Retinal pigment epithelial cell (primary cell): ENCODE measurements around the gene NKAPD1.

Source experiments
- DNase-seq: peaks from one replicate; pipeline ENCODE4 v3.0.0-alpha.2; 2010; ENCODE audit warnings: low read depth
- H3K4me3 ChIP-seq: 2 replicates; pipeline ENCODE4 v1.5.1; 2011; ENCODE audit warnings: mild to moderate bottlenecking, low read length, control low read depth, moderate library complexity
- TF ChIP-seq, protein P1 (sequence below): conservative IDR thresholded peaks from 2 replicates; pipeline ENCODE4 v1.5.1; 2011; ENCODE audit warnings: low read depth, low read length, control low read depth, inconsistent platforms

NKAPD1 gene

DNA sequence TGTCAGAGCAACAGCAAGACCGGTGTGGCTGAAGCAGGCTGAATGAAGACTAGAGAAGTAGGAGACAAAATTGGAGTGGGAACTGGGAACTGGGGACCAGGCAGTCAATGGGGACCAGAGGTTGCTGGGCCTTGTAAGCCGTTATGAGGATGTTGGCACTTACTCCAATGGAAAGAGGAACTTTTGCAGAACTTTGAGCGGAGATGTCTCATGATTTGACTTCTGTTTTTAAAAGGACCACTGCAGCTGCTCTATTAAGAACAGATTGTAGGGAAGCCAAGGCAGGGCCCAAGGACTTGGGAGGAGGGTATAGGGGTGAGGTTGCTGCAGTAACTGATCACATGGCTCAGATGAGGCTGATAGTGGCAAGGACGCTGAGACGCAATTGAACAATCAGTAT, 55.6 kb downstream of the NKAPD1 start:
- DNase-seq = no peak
- no peak overlapping the region for H3K4me3 ChIP-seq
- TF ChIP-seq, protein P1, sequence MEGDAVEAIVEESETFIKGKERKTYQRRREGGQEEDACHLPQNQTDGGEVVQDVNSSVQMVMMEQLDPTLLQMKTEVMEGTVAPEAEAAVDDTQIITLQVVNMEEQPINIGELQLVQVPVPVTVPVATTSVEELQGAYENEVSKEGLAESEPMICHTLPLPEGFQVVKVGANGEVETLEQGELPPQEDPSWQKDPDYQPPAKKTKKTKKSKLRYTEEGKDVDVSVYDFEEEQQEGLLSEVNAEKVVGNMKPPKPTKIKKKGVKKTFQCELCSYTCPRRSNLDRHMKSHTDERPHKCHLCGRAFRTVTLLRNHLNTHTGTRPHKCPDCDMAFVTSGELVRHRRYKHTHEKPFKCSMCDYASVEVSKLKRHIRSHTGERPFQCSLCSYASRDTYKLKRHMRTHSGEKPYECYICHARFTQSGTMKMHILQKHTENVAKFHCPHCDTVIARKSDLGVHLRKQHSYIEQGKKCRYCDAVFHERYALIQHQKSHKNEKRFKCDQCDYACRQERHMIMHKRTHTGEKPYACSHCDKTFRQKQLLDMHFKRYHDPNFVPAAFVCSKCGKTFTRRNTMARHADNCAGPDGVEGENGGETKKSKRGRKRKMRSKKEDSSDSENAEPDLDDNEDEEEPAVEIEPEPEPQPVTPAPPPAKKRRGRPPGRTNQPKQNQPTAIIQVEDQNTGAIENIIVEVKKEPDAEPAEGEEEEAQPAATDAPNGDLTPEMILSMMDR = no peak

DNA sequence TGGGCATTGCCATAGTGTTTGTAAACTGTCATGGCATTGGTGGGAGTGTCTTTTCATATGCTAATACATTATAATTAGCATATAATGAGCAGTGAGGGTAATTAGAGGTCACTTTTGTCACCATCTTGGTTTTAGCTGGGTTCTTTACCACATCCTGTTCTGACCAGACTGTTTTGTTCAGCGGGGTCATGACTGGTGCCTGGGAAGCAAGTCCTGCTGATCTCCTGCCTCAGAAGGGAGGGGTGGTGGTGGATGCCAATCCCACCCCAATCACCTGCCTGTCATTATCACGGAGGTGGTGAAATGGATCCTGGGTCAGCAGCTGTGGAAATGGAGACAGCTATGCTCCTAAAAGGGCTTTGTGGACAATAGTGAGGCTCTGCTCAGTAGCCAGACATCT, 58.6 kb downstream of the NKAPD1 start:
- TF ChIP-seq, protein P1 = no peak
- no peak overlapping the region for H3K4me3 ChIP-seq
- DNase-seq = no peak

DNA sequence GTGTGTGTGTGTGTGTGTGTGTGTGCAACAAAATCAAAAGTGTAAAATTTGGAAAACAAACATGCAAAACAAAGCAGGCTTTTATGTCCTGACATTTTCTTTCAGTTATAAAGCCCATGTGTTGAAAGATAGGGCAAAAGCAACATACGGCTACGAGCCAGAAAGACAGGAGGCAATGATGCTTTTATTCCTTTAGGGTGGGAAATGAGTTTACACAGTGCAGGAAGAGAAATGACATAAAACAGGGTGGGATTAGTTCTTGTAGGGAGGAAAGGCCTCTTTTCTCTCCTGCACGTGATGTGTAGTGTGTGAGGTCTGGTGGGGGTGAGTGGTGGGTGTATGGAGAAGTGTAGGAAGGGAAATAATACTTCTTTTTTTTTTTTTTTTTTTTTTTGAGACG, 60.4 kb downstream of the NKAPD1 start:
- no peak overlapping the region for H3K4me3 ChIP-seq
- TF ChIP-seq, protein P1 = no peak

More for the DNA sequence above, 60.4 kb downstream of the NKAPD1 start:
- DNase-seq = no peak
